GM18507 (cell line): ENCODE results near the gene SYAP1.
"Not testable (repeated sequence)": the region's sequence is repeated elsewhere in the genome, so short reads cannot be mapped to it uniquely, and the experiment has no call there.

ENCODE experiments used
- DNase-seq: peaks from one replicate; pipeline ENCODE4 v3.0.0; 2011; ENCODE audit warnings: low read depth; ENCODE audit not compliant: insufficient read length; ENCODE audit errors: extremely low spot score
- FAIRE-seq: peaks from 2 replicates; lab custom pipeline; 2011; peaks lifted over from hg19 to GRCh38; lab: Jason Lieb, UNC

The SYAP1 gene

GRCh38 chrX:16718824-16719333 is 533 bp upstream of the SYAP1 start:
- FAIRE-seq, result no peak
- DNase-seq, result no peak

DNA sequence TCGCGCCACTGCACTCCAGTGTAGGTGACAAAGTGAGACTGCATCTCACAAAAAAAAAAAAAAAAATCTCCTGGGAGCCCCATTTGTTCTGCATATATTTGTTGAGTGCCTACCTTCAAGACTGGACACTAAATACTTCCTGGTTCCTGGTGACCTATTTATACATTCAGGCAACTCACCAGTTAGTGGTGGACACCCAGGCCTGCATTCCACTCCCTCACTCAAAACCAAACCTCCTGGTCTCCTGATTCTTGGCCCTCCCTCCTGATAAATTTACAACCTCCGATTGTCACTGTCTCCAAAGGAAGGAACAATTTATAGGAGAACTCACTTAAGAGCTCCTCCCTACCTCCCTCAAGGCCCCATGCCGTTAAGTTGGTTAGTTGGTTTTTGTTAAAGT is 3.1 kb downstream of the SYAP1 start:
- no peak for DNase-seq
- no peak for FAIRE-seq

GRCh38 chrX:16725072-16725471 is 5.7 kb downstream of the SYAP1 start:
- FAIRE-seq, result no peak
- DNase-seq, result no peak

DNA sequence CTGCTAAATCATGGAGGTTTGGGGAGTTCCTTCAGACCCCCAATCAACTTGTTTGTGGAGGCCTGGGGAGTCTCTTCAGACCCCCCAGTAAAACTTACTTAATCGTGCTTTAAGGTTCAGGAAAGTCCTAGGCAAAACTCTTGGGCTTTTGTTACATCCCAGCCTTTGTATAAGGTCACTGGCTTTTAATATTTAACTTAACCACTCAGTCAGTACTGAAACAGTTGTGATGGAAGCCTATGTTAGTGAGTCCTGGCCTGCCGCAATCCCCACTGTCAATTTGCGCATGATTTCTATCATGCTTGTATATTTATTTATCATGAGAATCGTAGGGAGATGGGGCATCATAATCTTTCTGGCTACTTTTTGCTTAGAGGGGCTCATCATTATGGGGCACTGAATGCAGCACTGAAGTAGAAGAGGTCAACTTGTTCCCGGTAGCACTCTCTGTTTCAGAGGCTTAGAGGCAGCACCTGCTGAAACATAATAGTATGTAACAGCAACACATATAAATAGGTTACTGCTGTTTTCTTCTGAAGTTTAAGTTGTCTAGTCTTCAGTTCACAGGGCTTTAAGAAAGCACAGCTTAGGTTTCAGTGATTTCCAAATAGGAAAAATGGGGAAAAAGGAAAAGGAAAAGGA is 7.1 kb downstream of the SYAP1 start:
- DNase-seq, result not testable (repeated sequence)
- FAIRE-seq, result peak; percentile 73

DNA sequence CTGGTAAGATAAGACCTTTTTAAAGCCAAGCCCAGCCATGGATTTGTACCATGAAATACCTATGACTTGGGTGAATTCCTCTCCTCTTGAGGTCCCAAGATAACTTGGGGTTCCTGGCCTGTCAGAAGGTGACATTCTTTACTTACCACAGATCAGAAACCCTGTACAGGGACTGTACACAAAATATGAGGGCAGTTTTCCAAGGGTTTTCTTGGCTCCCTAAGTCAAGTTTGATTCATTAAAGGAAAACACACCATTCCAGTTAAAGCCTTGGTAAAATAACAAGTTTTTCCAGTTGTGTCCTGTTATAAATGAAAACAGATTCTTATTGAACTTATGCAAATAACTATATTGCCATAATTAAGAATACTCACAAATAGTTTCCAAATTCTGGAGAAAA is 8.2 kb downstream of the SYAP1 start:
- FAIRE-seq (no peak), DNase-seq (no peak)

- DNase-seq, result no peak
- FAIRE-seq, result no peak
Observed at GRCh38 chrX:16730450-16730849, 11.0 kb downstream of the SYAP1 start.

GRCh38 chrX:16733013-16733412 is 13.6 kb downstream of the SYAP1 start:
- DNase-seq (no peak), FAIRE-seq (no peak)

GRCh38 chrX:16737024-16737423 is 17.6 kb downstream of the SYAP1 start:
- no peak for FAIRE-seq
- no peak for DNase-seq

GRCh38 chrX:16739574-16739973 is 20.2 kb downstream of the SYAP1 start:
- no peak for FAIRE-seq

DNA sequence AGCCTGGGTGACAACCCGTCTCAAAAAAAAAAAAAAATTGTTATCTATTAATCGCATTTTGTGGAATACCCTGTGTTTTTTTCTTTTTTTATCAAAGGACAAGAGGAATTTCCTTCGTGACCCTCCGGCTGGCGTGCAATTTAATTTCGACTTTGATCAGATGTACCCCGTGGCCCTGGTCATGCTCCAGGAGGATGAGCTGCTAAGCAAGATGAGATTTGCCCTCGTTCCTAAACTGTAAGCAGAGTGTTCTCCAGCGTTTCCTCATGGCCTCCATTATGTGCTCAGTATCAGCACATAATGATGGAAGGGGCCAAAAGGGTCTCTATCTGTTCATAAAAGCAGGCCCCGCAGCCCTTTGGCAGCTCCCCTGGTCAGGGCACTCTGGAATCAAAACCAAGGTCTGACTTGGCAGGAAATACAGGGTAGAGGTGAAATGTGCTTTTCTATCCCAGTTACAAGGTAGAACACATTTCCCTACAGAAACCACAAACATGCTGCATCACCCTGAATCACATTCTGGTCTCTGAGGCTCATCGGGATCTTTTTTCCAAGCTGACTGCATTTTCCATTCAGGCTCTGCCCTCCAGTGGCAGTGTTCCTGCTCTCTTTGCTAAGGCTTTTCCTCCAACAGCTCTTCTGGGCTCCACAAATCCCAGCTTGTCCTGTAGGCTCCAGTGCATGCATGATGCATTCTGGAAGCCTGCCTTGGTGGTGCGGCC is 24.4 kb downstream of the SYAP1 start:
- FAIRE-seq, result no peak
- DNase-seq, result no peak

More at GRCh38 chrX:16739574-16739973, 20.2 kb downstream of the SYAP1 start:
- DNase-seq, result no peak

- DNase-seq, result no peak
- FAIRE-seq, result no peak
Observed at GRCh38 chrX:16745102-16745501, 25.7 kb downstream of the SYAP1 start.

DNA sequence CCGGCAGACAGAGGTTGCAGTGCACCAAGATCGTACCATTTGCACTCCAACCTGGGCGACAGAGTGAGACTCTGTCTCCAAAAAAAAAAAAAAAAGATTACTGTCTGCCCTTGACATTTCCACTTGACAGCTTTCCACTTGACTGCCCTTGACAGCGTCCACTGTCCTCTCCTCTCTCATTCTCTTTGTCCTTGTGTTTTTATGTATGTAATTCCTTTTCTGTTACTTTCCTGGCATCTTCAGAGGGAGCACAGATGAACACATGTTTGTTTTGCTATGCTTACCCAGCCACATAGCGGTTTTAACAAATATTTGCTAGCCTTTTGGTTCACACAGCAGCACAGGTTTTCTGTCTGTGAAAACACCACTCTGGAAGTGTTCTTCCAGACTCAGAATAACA is 26.2 kb downstream of the SYAP1 start:
- DNase-seq, result no peak
- no peak for FAIRE-seq

DNA sequence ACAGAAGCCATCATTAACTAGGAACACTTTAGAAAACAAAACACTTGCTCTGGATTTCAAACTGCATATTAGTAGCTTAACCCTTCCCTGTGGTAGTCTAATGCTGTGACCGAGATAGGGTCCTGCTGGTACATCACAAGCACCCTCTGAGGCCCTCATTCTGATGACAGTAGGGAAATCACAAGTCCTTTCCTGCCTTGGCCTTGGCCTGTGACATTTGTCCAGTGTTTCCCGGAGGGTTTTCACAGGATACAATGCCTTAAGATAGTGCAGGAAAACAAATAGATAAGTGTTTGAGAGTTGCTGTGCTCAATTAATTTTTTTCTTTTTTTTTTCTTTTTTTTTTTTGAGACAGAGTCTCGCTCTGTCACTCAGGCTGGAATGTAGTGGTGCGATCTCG is 29.0 kb downstream of the SYAP1 start:
- FAIRE-seq (no peak), DNase-seq (no peak)

DNA sequence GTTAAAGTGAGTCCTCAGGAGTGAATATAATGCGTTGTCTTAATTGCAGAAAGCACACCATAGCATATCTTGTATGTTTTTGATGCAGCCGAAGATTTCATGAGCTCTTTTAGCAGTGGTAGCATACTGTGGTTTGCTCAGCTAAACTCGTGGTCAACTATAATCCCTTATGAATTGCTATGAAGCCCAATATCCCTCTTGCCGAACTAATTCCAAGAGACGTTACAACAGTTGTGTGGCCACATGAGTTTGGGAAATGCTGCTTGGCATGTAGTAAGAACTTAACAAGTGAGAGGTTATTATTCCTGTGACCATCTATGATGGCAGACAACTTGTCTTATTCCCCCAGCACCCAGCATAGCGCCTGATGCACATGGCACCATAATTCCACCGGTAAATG is 30.7 kb downstream of the SYAP1 start:
- no peak for DNase-seq
- FAIRE-seq, result no peak

DNA sequence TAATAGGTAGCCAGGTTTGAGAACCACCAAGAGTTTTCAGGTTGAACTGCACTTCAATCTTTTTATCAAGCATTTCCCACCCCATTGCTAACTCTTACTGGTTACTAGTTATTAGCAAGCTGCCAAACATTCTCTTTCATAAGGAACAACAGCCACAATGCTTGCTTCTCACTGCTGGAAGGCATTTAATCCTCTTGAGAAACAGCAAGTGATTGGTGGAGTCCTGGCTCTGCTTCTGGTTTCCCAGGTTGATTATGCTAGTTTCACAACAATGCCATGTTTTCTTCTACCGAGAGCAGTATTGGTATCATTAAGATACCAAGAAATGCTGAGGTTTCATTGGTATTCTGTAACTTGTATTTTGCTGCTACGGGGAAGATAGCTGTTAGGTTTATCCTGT is 34.6 kb downstream of the SYAP1 start:
- FAIRE-seq, result no peak
- DNase-seq, result no peak

GRCh38 chrX:16756724-16757123 is 37.3 kb downstream of the SYAP1 start:
- no peak for FAIRE-seq

DNA sequence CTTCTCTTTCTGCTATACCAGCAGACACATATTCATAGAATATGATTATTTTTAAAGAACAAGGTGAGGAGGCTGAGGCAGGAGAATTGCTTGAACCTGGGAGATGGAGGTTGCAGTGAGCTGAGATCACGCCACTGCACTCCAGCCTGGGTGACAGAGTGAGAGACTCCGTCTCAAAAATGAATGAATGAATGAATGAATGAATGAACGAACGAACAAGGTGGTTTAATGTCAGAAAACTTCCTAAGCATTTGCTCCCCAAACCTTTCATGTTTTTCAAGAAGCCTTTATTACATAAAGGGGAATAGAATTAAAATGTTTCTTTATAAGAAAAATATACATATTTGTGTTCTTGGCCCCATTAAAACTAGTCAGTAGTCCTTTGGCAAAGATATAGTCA is 42.1 kb downstream of the SYAP1 start:
- DNase-seq, FAIRE-seq: not testable (repeated sequence)

More at GRCh38 chrX:16756724-16757123, 37.3 kb downstream of the SYAP1 start:
- DNase-seq, result no peak

- FAIRE-seq, result no peak
- no peak for DNase-seq
Observed at GRCh38 chrX:16762579-16762978, 43.2 kb downstream of the SYAP1 start.

DNA sequence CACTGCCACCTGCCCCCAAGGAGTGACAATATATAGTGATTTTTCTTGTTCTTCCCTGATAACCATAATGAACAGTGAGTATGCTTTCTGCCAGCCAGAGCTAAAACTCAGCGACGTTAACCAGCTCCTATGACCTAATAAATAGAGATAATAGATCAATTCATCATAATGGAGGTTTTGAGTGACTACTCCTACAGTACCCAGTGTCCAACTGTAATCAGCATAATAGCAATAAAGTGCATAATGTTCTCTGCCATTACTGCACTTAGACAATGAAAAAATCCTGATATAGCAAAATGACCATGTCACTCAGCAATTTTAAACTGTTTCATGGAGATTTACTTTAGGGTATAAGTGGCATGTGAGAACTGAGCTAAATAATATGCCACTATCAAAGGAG is 46.2 kb downstream of the SYAP1 start:
- FAIRE-seq, result no peak
- DNase-seq, result no peak

- FAIRE-seq, result no peak
- no peak for DNase-seq
Observed at GRCh38 chrX:16770970-16771482, 51.6 kb downstream of the SYAP1 start.
